AG08395 (cell line): ENCODE measurements around the gene MISP3.

Source experiments
- DNase-seq: peaks from one replicate; pipeline ENCODE4 v3.0.0; 2012; ENCODE audit warnings: mixed read lengths, low spot score

MISP3 gene

GRCh38 chr19:14102756-14103155, 30.2 kb downstream of the MISP3 start:
- DNase-seq, result no peak

- DNase-seq, result no peak
Observed at GRCh38 chr19:14103310-14103709, 30.7 kb downstream of the MISP3 start.

- no peak for DNase-seq
Observed at GRCh38 chr19:14105680-14106079, 33.1 kb downstream of the MISP3 start.

- DNase-seq, result no peak
Observed at GRCh38 chr19:14106840-14107239, 34.3 kb downstream of the MISP3 start.

GRCh38 chr19:14107581-14108461, 35.2 kb downstream of the MISP3 start:
- no peak for DNase-seq

- DNase-seq, result no peak
Observed at GRCh38 chr19:14110650-14111049, 38.1 kb downstream of the MISP3 start.

GRCh38 chr19:14111486-14111885, 38.9 kb downstream of the MISP3 start:
- DNase-seq, result no peak

- DNase-seq, result no peak
Observed at GRCh38 chr19:14112051-14112808, 39.6 kb downstream of the MISP3 start.

- DNase-seq, result peak; percentile 52
Observed at GRCh38 chr19:14112809-14113385, 40.3 kb downstream of the MISP3 start.

- no peak for DNase-seq
Observed at GRCh38 chr19:14113762-14114414, 41.3 kb downstream of the MISP3 start.

GRCh38 chr19:14114439-14114838, 41.9 kb downstream of the MISP3 start:
- DNase-seq, result no peak

GRCh38 chr19:14114854-14115253, 42.3 kb downstream of the MISP3 start:
- DNase-seq, result no peak

GRCh38 chr19:14115756-14116155, 43.2 kb downstream of the MISP3 start:
- DNase-seq, result no peak

- no peak for DNase-seq
Observed at GRCh38 chr19:14116525-14116917, 43.9 kb downstream of the MISP3 start.

GRCh38 chr19:14116918-14117578, 44.5 kb downstream of the MISP3 start:
- DNase-seq, result no peak

- peak; percentile 99 for DNase-seq
Observed at GRCh38 chr19:14117668-14118164, 45.1 kb downstream of the MISP3 start, which contains the start of gene PRKACA. Gene PRKACA (minus strand): TSS chr19:14117762. CDS start chr19:14117547, 215 bp downstream.

- peak; percentile 76 for DNase-seq
Observed at GRCh38 chr19:14118165-14119051, 45.8 kb downstream of the MISP3 start.

- no peak for DNase-seq
Observed at GRCh38 chr19:14119146-14119545, 46.6 kb downstream of the MISP3 start.

GRCh38 chr19:14119644-14120496, 47.3 kb downstream of the MISP3 start:
- no peak for DNase-seq

- DNase-seq, result no peak
Observed at GRCh38 chr19:14120497-14120780, 47.9 kb downstream of the MISP3 start.
